ENCODE data around the gene HJV.
"Not testable (repeated sequence)": the region's sequence is repeated elsewhere in the genome, so short reads cannot be mapped to it uniquely, and the experiment has no call there.

Gene HJV

DNA sequence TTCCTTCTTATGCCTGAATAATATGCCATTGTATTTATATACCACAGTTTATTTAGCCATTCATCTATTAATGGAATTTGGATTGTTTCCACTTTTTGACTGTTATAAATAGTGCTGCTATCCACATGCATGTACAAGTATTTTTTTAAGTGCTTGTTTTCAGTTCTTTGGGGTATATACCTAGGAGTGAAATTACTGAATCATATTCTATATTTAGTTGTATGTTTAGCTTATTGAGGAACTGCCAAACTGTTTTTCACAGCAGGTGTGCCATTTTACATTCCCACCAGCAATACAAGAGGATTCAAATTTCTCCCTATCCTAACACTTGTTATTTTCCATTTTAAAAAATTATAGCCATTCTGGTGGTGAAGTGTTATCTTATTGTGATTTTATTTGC is 7.6 kb upstream of the HJV start:
- Histone ChIP-seq H3K4me3 (ENCODE audit: low read depth, low read length) (no peak overlapping the region), H3K9me3 (ENCODE audit: control insufficient read depth, insufficient read depth, low read depth, low read length) (no peaks in the 10 kb centered on the region), H3K36me3 (ENCODE audit: control insufficient read depth in 2 of 2, insufficient read depth in 1 of 2, low read length in 2 of 2) (no peaks in the 10 kb centered on the region), H3K4me1 (ENCODE audit: control insufficient read depth, insufficient read depth, low read length) (no peaks in the 10 kb centered on the region), H3K27ac (ENCODE audit: extremely low read depth, low read depth, low read length) (no peak overlapping the region)
- ChIA-PET CTCF (no interaction called here), POLR2A (no interaction called here)
- no peak for TF ChIP-seq ZNF114 (tag by site-specific recombination; IDR thresholded peaks at IDR 0.05)
- no peak for TF ChIP-seq ZBTB10 (tag by site-specific recombination; IDR thresholded peaks at IDR 0.05)
- TF ChIP-seq, protein P1, sequence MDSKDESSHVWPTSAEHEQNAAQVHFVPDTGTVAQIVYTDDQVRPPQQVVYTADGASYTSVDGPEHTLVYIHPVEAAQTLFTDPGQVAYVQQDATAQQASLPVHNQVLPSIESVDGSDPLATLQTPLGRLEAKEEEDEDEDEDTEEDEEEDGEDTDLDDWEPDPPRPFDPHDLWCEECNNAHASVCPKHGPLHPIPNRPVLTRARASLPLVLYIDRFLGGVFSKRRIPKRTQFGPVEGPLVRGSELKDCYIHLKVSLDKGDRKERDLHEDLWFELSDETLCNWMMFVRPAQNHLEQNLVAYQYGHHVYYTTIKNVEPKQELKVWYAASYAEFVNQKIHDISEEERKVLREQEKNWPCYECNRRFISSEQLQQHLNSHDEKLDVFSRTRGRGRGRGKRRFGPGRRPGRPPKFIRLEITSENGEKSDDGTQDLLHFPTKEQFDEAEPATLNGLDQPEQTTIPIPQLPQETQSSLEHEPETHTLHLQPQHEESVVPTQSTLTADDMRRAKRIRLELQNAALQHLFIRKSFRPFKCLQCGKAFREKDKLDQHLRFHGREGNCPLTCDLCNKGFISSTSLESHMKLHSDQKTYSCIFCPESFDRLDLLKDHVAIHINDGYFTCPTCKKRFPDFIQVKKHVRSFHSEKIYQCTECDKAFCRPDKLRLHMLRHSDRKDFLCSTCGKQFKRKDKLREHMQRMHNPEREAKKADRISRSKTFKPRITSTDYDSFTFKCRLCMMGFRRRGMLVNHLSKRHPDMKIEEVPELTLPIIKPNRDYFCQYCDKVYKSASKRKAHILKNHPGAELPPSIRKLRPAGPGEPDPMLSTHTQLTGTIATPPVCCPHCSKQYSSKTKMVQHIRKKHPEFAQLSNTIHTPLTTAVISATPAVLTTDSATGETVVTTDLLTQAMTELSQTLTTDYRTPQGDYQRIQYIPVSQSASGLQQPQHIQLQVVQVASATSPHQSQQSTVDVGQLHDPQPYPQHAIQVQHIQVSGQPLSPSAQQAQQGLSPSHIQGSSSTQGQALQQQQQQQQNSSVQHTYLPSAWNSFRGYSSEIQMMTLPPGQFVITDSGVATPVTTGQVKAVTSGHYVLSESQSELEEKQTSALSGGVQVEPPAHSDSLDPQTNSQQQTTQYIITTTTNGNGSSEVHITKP (tag by site-specific recombination; IDR thresholded peaks at IDR 0.05) = no peak

- POLR2A ChIA-PET; H3K9me3 ChIP-seq (ENCODE audit: control insufficient read depth, insufficient read depth, low read depth, low read length); CTCF ChIA-PET; H3K4me3 ChIP-seq (ENCODE audit: low read depth, low read length); H3K36me3 ChIP-seq (ENCODE audit: control insufficient read depth in 2 of 2, insufficient read depth in 1 of 2, low read length in 2 of 2); H3K4me1 ChIP-seq (ENCODE audit: control insufficient read depth, insufficient read depth, low read length); H3K27ac ChIP-seq (ENCODE audit: extremely low read depth, low read depth, low read length): not testable (repeated sequence)
- peak; percentile 92 for TF ChIP-seq ZNF366 (tag by site-specific recombination; conservative IDR thresholded peaks at IDR 0.05)
Measured at GRCh38 chr1:146026650-146027049, 5.1 kb upstream of the HJV start.

DNA sequence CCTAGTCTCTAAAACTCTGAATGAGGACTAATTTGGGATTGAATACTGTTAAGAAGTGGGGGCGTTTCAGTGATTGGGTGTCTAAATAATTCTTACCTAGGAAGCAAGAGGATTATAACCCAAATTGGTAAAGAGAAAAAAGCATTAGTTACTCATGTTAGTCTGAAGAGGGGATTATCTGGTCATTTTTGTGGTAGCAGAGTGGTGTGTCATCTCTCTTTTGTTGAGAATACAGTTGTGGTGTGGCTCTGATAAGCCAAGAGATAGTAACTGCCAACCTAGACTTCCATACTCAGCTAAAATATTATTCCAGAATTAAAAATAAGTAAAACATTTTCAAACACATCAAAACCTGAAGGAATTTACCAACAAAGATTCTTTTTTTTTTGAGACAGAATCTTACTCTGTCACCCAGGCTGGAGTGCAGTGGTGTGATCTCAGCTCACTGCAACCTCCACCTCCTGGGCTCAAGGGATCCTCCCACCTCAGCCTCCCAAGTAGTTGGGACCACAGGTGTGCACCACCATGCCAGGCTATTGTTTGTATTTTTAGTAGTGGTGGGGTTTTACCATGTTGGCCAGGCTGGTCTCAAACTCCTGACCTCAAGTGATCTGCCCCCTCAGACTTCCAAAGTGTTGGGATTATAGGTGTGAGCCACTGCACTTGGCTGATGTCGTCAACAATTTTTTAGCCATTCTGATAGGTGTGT is 4.4 kb upstream of the HJV start:
- H3K9me3 ChIP-seq (ENCODE audit: control insufficient read depth, insufficient read depth, low read depth, low read length); H3K27ac ChIP-seq (ENCODE audit: extremely low read depth, low read depth, low read length); POLR2A ChIA-PET; H3K4me3 ChIP-seq (ENCODE audit: low read depth, low read length); H3K36me3 ChIP-seq (ENCODE audit: control insufficient read depth in 2 of 2, insufficient read depth in 1 of 2, low read length in 2 of 2); H3K4me1 ChIP-seq (ENCODE audit: control insufficient read depth, insufficient read depth, low read length): not testable (repeated sequence)
- CTCF ChIA-PET = interaction anchor here (1.0 to 2.3 kb wide), 4 partner anchors 8 to 179 kb away, joined by 3 to 6 read pairs (median 4); no protein-coding TSS in a partner anchor

- H3K4me3 ChIP-seq (ENCODE audit: low read depth, low read length) = no peak overlapping the region
- H3K27ac ChIP-seq (ENCODE audit: extremely low read depth, low read depth, low read length) = no peak overlapping the region
- ChIA-PET POLR2A (interaction anchor here (1.3 kb wide), 1 partner anchor 30 kb away, joined by 6 read pairs; no protein-coding TSS in a partner anchor), CTCF (interaction anchor here (1.0 to 3.3 kb wide), 5 partner anchors 10 to 177 kb away, joined by 3 to 16 read pairs (median 8); partner anchors contain the start of gene NUDT17)
- H3K9me3 ChIP-seq (ENCODE audit: control insufficient read depth, insufficient read depth, low read depth, low read length) = no peaks in the 10 kb centered on the region
- TF ChIP-seq ZNF514 (tag by site-specific recombination; IDR thresholded peaks at IDR 0.05) (no peak), ZNF366 (tag by site-specific recombination; conservative IDR thresholded peaks at IDR 0.05) (peak; percentile 74)
- no peaks in the 10 kb centered on the region for H3K36me3 ChIP-seq (ENCODE audit: control insufficient read depth in 2 of 2, insufficient read depth in 1 of 2, low read length in 2 of 2)
- H3K4me1 ChIP-seq (ENCODE audit: control insufficient read depth, insufficient read depth, low read length) = no peaks in the 10 kb centered on the region
Measured at GRCh38 chr1:146022403-146023127, 1.0 kb upstream of the HJV start.
